ENCODE measurements around the gene SPOCK1. TPM values are rescaled to one million over a fixed set of nuclear protein-coding genes. Genes with fewer than 3 reads are reported as not detected.

The SPOCK1 gene
- total and polyA plus RNA-seq, 2 experiments from 2014 or later = 8.2 to 10.5 TPM

GRCh38 chr5:137236849-137237507, 262.1 kb downstream of the SPOCK1 start (continued):
- TF ChIP-seq, protein P1, sequence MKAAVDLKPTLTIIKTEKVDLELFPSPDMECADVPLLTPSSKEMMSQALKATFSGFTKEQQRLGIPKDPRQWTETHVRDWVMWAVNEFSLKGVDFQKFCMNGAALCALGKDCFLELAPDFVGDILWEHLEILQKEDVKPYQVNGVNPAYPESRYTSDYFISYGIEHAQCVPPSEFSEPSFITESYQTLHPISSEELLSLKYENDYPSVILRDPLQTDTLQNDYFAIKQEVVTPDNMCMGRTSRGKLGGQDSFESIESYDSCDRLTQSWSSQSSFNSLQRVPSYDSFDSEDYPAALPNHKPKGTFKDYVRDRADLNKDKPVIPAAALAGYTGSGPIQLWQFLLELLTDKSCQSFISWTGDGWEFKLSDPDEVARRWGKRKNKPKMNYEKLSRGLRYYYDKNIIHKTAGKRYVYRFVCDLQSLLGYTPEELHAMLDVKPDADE (IDR thresholded peaks at IDR 0.05) = no peak
- no peak for TF ChIP-seq ZNF462 (CRISPR knock-in tag; IDR thresholded peaks at IDR 0.05)
- TF ChIP-seq JUNB (IDR thresholded peaks at IDR 0.05; ENCODE audit: unreplicated experiment) = no peak
- no peak for TF ChIP-seq POLR2AphosphoS5 (IDR thresholded peaks at IDR 0.05; ENCODE audit: low read depth)

GRCh38 chr5:137236252-137236651, 262.9 kb downstream of the SPOCK1 start:
- Mint-ChIP-seq H3K27ac (no peak overlapping the region), H3K27me3 (ENCODE audit: insufficient read depth, low read depth, poor library complexity) (no peaks in the 10 kb centered on the region), H3K4me1 (no peaks in the 10 kb centered on the region), H3K9me3 (peaks cover 4% of the 10 kb centered on the region; the same call in 2 of the 3 replicates), H3K36me3 (ENCODE audit: low read depth) (no peaks in the 10 kb centered on the region), H3K4me3 (no peak overlapping the region)
- no peaks in the 10 kb centered on the region for H3K79me2 ChIP-seq (replicated peaks; ENCODE audit: insufficient read depth)
- no peaks in the 10 kb centered on the region for H3K4me1 ChIP-seq (ENCODE audit: insufficient read depth)
- peaks cover 5% of the 10 kb centered on the region; the same call in 1 of the 2 replicates for H3K9me2 ChIP-seq (ENCODE audit: insufficient read depth)
- DNase-seq (ENCODE audit: low spot score) (no peak), ATAC-seq (no peak)
- H3K4me3 ChIP-seq = no peak overlapping the region
- no peak overlapping the region for H3K27ac ChIP-seq (ENCODE audit: low read depth)
- H2AFZ ChIP-seq = no peak overlapping the region
- no peaks in the 10 kb centered on the region for H4K20me1 ChIP-seq (replicated peaks; ENCODE audit: insufficient read depth)
- no peaks in the 10 kb centered on the region for H3F3A ChIP-seq (replicated peaks; ENCODE audit: low read depth)
- H3K36me3 ChIP-seq (ENCODE audit: insufficient read depth) = no peaks in the 10 kb centered on the region
- H3K4me2 ChIP-seq = no peak overlapping the region
- no peaks in the 10 kb centered on the region for H3K27me3 ChIP-seq (ENCODE audit: insufficient read depth)
- TF ChIP-seq EZH2phosphoT487 (IDR thresholded peaks at IDR 0.05; ENCODE audit: unreplicated experiment) (no peak), ZNF114 (CRISPR knock-in tag; IDR thresholded peaks at IDR 0.05) (no peak), ZNF331 (CRISPR knock-in tag; IDR thresholded peaks at IDR 0.05; ENCODE audit: low read depth) (no peak), POLR2AphosphoS5 (IDR thresholded peaks at IDR 0.05; ENCODE audit: low read depth) (no peak), REST (IDR thresholded peaks at IDR 0.05; ENCODE audit: unreplicated experiment) (no peak), EZH2 (IDR thresholded peaks at IDR 0.05; ENCODE audit: low read depth, unreplicated experiment) (no peak), CTCF (conservative IDR thresholded peaks at IDR 0.05; ENCODE audit: low read depth in 2 of 2) (no peak), STAT1 (IDR thresholded peaks at IDR 0.05; ENCODE audit: unreplicated experiment) (no peak)

Data from GM23338 (cell line).